WTC11 (cell line): ENCODE data around the gene KRT8. TPM values are rescaled to one million over a fixed set of nuclear protein-coding genes. Genes with fewer than 3 reads are reported as not detected.

Source experiments
- ATF1 ChIP-seq: sonication (generic); formaldehyde crosslinking; IDR thresholded peaks from 2 replicates; pipeline ENCODE4 v1.8.1; 2023; ENCODE audit warnings: mild to moderate bottlenecking, moderate library complexity, missing genetic modification reagents
- CREM ChIP-seq: sonication (generic); formaldehyde crosslinking; IDR thresholded peaks from 2 replicates; pipeline ENCODE4 v1.8.1; 2022; ENCODE audit warnings: mild to moderate bottlenecking, missing genetic modification reagents, moderate library complexity
- EMX1 ChIP-seq: fragments of 250-450 bp; sonication (Bioruptor Pico); IDR thresholded peaks from 2 replicates; pipeline ENCODE4 v1.8.0; 2021; ENCODE audit warnings: mild to moderate bottlenecking
- FOXK1 ChIP-seq: sonication (generic); formaldehyde crosslinking; IDR thresholded peaks from 2 replicates; pipeline ENCODE4 v1.8.0; 2022; ENCODE audit warnings: mild to moderate bottlenecking, moderate library complexity, missing genetic modification reagents
- GTF2I ChIP-seq: fragments of 250-450 bp; sonication (Bioruptor Pico); conservative IDR thresholded peaks from 2 replicates; pipeline ENCODE4 v1.4.0; 2021; ENCODE audit warnings: mild to moderate bottlenecking
- JUN ChIP-seq: sonication (generic); formaldehyde crosslinking; IDR thresholded peaks from 2 replicates; pipeline ENCODE4 v1.8.0; 2023; ENCODE audit warnings: mild to moderate bottlenecking, missing genetic modification reagents
- MYBL2 ChIP-seq: sonication (generic); formaldehyde crosslinking; IDR thresholded peaks from 2 replicates; pipeline ENCODE4 v1.8.1; 2023; ENCODE audit warnings: mild to moderate bottlenecking, moderate library complexity, missing genetic modification reagents
- NR2C2 ChIP-seq: sonication (generic); formaldehyde crosslinking; IDR thresholded peaks from 2 replicates; pipeline ENCODE4 v1.8.0; 2022; ENCODE audit warnings: mild to moderate bottlenecking, missing genetic modification reagents
- PRRX2 ChIP-seq: fragments of 250-450 bp; sonication (Bioruptor Pico); IDR thresholded peaks from 2 replicates; pipeline ENCODE4 v1.8.0; 2021; ENCODE audit warnings: mild to moderate bottlenecking
- TCF7 ChIP-seq: sonication (generic); formaldehyde crosslinking; IDR thresholded peaks from 2 replicates; pipeline ENCODE4 v1.8.0; 2022; ENCODE audit warnings: mild to moderate bottlenecking, low read depth, missing genetic modification reagents, moderate library complexity
- TEAD4 ChIP-seq: sonication (generic); formaldehyde crosslinking; IDR thresholded peaks from 2 replicates; pipeline ENCODE4 v1.8.0; 2022; ENCODE audit warnings: mild to moderate bottlenecking, missing genetic modification reagents
- ZBTB21 ChIP-seq: sonication (generic); formaldehyde crosslinking; IDR thresholded peaks from 2 replicates; pipeline ENCODE4 v1.8.1; 2023; ENCODE audit warnings: mild to moderate bottlenecking, missing genetic modification reagents, borderline replicate concordance
- ZNF416 ChIP-seq: fragments of 250-450 bp; sonication (Bioruptor Pico); IDR thresholded peaks from 2 replicates; pipeline ENCODE4 v1.9.0; 2021; ENCODE audit warnings: mild to moderate bottlenecking, inconsistent platforms
- ZNF423 ChIP-seq: fragments of 250-450 bp; sonication (Bioruptor Pico); IDR thresholded peaks from 2 replicates; pipeline ENCODE4 v2.1.2; 2022; ENCODE audit warnings: mild to moderate bottlenecking, moderate library complexity
- total RNA-seq: library from RNA; stranded (reverse); gene quantifications from 3 replicates; pipeline ENCODE4 v1.2.3, GENCODE V29; 2021
- TF ChIP-seq, protein P1 (sequence below): sonication (generic); formaldehyde crosslinking; IDR thresholded peaks from 2 replicates; pipeline ENCODE4 v1.8.0; 2023; ENCODE audit warnings: missing genetic modification reagents, mild to moderate bottlenecking, borderline replicate concordance
- TF ChIP-seq, protein P2 (sequence below): sonication (generic); formaldehyde crosslinking; IDR thresholded peaks from 2 replicates; pipeline ENCODE4 v1.8.1; 2023; ENCODE audit warnings: mild to moderate bottlenecking, missing genetic modification reagents, moderate library complexity
- TF ChIP-seq, protein P3 (sequence below): fragments of 200-600 bp; IDR thresholded peaks from 2 replicates; pipeline ENCODE4 v1.8.0; 2022; ENCODE audit warnings: antibody characterized with exemption
- TF ChIP-seq, protein P4 (sequence below): sonication (generic); formaldehyde crosslinking; IDR thresholded peaks from 2 replicates; pipeline ENCODE4 v1.8.0; 2022; ENCODE audit warnings: mild to moderate bottlenecking, missing genetic modification reagents
- TF ChIP-seq, protein P5 (sequence below): fragments of 250-450 bp; sonication (Bioruptor Pico); IDR thresholded peaks from 2 replicates; pipeline ENCODE4 v1.9.0; 2021; ENCODE audit warnings: moderate library complexity, mild to moderate bottlenecking, inconsistent platforms, borderline replicate concordance
- TF ChIP-seq, protein P6 (sequence below): fragments of 250-450 bp; sonication (Bioruptor Pico); IDR thresholded peaks from 2 replicates; pipeline ENCODE4 v2.1.2; 2022; ENCODE audit warnings: mild to moderate bottlenecking, moderate library complexity
- TF ChIP-seq, protein P7 (sequence below): fragments of 250-450 bp; sonication (Bioruptor Pico); IDR thresholded peaks from 2 replicates; pipeline ENCODE4 v1.9.0; 2021; ENCODE audit warnings: mild to moderate bottlenecking, borderline replicate concordance

KRT8 gene
- total RNA-seq, 1 experiment from 2014 or later, result 477 TPM

DNA sequence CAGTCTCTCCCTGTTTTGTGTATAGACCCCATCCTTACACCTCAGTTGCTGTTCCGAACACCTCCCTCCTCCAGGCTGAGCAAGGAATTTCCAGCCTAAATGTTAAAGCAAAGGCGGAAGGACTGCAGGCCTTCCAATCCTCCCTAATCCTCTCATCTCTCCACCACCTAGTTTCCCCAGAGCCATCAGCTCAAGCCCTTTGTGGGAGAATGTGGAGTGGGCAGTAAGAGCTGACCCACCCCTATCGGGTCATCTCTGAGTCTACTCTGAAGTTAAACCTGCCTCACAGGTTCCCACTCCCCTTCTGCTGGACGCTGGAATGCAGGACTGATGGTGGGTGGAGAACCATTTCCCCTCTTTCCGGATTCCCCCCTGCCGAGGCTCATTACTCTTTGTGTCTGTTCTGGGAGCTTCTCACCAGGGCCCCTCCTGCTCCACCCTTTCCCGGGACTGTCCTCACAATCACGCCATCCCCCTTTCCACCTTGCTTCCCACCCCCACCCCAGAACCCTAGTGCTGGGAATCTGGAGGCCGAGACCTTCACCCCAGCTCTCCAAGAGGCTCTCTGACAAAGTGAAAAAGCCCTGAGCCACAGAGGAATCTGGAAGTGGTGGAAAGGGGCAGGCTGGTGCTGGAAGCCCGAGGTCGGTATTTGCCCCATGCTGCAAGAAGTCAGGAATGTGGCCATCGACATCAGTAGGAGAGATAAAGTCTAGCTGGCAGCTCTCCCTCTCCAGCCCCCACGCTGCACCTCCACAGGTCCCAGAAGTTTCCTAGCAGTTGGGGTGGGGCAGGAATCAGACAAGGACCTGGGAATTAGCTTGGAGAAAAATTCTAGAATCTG, 40.7 kb upstream of the KRT8 start (continued):
- peak; percentile 77 for TF ChIP-seq ZNF423
- TF ChIP-seq TCF7 (CRISPR knock-in tag), result no peak
- no peak for TF ChIP-seq CREM (CRISPR knock-in tag)
- TF ChIP-seq, protein P1, sequence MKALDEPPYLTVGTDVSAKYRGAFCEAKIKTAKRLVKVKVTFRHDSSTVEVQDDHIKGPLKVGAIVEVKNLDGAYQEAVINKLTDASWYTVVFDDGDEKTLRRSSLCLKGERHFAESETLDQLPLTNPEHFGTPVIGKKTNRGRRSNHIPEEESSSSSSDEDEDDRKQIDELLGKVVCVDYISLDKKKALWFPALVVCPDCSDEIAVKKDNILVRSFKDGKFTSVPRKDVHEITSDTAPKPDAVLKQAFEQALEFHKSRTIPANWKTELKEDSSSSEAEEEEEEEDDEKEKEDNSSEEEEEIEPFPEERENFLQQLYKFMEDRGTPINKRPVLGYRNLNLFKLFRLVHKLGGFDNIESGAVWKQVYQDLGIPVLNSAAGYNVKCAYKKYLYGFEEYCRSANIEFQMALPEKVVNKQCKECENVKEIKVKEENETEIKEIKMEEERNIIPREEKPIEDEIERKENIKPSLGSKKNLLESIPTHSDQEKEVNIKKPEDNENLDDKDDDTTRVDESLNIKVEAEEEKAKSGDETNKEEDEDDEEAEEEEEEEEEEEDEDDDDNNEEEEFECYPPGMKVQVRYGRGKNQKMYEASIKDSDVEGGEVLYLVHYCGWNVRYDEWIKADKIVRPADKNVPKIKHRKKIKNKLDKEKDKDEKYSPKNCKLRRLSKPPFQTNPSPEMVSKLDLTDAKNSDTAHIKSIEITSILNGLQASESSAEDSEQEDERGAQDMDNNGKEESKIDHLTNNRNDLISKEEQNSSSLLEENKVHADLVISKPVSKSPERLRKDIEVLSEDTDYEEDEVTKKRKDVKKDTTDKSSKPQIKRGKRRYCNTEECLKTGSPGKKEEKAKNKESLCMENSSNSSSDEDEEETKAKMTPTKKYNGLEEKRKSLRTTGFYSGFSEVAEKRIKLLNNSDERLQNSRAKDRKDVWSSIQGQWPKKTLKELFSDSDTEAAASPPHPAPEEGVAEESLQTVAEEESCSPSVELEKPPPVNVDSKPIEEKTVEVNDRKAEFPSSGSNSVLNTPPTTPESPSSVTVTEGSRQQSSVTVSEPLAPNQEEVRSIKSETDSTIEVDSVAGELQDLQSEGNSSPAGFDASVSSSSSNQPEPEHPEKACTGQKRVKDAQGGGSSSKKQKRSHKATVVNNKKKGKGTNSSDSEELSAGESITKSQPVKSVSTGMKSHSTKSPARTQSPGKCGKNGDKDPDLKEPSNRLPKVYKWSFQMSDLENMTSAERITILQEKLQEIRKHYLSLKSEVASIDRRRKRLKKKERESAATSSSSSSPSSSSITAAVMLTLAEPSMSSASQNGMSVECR, result no peak
- no peak for TF ChIP-seq GTF2I (CRISPR knock-in tag)
- TF ChIP-seq MYBL2, result no peak
- TF ChIP-seq, protein P2, sequence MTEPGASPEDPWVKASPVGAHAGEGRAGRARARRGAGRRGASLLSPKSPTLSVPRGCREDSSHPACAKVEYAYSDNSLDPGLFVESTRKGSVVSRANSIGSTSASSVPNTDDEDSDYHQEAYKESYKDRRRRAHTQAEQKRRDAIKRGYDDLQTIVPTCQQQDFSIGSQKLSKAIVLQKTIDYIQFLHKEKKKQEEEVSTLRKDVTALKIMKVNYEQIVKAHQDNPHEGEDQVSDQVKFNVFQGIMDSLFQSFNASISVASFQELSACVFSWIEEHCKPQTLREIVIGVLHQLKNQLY (CRISPR knock-in tag), result no peak
- TF ChIP-seq, protein P3, sequence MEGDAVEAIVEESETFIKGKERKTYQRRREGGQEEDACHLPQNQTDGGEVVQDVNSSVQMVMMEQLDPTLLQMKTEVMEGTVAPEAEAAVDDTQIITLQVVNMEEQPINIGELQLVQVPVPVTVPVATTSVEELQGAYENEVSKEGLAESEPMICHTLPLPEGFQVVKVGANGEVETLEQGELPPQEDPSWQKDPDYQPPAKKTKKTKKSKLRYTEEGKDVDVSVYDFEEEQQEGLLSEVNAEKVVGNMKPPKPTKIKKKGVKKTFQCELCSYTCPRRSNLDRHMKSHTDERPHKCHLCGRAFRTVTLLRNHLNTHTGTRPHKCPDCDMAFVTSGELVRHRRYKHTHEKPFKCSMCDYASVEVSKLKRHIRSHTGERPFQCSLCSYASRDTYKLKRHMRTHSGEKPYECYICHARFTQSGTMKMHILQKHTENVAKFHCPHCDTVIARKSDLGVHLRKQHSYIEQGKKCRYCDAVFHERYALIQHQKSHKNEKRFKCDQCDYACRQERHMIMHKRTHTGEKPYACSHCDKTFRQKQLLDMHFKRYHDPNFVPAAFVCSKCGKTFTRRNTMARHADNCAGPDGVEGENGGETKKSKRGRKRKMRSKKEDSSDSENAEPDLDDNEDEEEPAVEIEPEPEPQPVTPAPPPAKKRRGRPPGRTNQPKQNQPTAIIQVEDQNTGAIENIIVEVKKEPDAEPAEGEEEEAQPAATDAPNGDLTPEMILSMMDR, result no peak
- no peak for TF ChIP-seq FOXK1
- no peak for TF ChIP-seq ATF1 (CRISPR knock-in tag)
- no peak for TF ChIP-seq PRRX2
- no peak; the same call in 1 of the 2 replicates for TF ChIP-seq JUN (CRISPR knock-in tag)
- no peak; the same call in 1 of the 2 replicates for TF ChIP-seq EMX1 (CRISPR knock-in tag)
- TF ChIP-seq ZNF416 (CRISPR knock-in tag), result no peak
- TF ChIP-seq ZBTB21 (CRISPR knock-in tag), result 0 out of 2 replicates have a peak, but pooled peaks have one; percentile 37
- TF ChIP-seq, protein P4, sequence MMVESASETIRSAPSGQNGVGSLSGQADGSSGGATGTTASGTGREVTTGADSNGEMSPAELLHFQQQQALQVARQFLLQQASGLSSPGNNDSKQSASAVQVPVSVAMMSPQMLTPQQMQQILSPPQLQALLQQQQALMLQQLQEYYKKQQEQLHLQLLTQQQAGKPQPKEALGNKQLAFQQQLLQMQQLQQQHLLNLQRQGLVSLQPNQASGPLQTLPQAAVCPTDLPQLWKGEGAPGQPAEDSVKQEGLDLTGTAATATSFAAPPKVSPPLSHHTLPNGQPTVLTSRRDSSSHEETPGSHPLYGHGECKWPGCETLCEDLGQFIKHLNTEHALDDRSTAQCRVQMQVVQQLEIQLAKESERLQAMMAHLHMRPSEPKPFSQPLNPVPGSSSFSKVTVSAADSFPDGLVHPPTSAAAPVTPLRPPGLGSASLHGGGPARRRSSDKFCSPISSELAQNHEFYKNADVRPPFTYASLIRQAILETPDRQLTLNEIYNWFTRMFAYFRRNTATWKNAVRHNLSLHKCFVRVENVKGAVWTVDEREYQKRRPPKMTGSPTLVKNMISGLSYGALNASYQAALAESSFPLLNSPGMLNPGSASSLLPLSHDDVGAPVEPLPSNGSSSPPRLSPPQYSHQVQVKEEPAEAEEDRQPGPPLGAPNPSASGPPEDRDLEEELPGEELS, result no peak
- TF ChIP-seq, protein P5, sequence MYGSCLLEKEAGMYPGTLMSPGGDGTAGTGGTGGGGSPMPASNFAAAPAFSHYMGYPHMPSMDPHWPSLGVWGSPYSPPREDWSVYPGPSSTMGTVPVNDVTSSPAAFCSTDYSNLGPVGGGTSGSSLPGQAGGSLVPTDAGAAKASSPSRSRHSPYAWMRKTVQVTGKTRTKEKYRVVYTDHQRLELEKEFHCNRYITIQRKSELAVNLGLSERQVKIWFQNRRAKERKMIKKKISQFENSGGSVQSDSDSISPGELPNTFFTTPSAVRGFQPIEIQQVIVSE (CRISPR knock-in tag), result no peak
- TF ChIP-seq, protein P6, sequence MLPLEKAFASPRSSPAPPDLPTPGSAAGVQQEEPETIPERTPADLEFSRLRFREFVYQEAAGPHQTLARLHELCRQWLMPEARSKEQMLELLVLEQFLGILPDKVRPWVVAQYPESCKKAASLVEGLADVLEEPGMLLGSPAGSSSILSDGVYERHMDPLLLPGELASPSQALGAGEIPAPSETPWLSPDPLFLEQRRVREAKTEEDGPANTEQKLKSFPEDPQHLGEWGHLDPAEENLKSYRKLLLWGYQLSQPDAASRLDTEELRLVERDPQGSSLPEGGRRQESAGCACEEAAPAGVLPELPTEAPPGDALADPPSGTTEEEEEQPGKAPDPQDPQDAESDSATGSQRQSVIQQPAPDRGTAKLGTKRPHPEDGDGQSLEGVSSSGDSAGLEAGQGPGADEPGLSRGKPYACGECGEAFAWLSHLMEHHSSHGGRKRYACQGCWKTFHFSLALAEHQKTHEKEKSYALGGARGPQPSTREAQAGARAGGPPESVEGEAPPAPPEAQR (CRISPR knock-in tag), result 0 out of 2 replicates have a peak, but pooled peaks have one; percentile 44
- TF ChIP-seq NR2C2 (CRISPR knock-in tag), result no peak
- TF ChIP-seq TEAD4, result peak; percentile 72; the same call in 1 of the 2 replicates
- TF ChIP-seq, protein P7, sequence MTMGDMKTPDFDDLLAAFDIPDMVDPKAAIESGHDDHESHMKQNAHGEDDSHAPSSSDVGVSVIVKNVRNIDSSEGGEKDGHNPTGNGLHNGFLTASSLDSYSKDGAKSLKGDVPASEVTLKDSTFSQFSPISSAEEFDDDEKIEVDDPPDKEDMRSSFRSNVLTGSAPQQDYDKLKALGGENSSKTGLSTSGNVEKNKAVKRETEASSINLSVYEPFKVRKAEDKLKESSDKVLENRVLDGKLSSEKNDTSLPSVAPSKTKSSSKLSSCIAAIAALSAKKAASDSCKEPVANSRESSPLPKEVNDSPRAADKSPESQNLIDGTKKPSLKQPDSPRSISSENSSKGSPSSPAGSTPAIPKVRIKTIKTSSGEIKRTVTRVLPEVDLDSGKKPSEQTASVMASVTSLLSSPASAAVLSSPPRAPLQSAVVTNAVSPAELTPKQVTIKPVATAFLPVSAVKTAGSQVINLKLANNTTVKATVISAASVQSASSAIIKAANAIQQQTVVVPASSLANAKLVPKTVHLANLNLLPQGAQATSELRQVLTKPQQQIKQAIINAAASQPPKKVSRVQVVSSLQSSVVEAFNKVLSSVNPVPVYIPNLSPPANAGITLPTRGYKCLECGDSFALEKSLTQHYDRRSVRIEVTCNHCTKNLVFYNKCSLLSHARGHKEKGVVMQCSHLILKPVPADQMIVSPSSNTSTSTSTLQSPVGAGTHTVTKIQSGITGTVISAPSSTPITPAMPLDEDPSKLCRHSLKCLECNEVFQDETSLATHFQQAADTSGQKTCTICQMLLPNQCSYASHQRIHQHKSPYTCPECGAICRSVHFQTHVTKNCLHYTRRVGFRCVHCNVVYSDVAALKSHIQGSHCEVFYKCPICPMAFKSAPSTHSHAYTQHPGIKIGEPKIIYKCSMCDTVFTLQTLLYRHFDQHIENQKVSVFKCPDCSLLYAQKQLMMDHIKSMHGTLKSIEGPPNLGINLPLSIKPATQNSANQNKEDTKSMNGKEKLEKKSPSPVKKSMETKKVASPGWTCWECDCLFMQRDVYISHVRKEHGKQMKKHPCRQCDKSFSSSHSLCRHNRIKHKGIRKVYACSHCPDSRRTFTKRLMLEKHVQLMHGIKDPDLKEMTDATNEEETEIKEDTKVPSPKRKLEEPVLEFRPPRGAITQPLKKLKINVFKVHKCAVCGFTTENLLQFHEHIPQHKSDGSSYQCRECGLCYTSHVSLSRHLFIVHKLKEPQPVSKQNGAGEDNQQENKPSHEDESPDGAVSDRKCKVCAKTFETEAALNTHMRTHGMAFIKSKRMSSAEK, result peak; percentile 64; the same call in 1 of the 2 replicates
